Measurements from ENCODE around the gene MYOM1. TPM values are rescaled to one million over a fixed set of nuclear protein-coding genes. Genes with fewer than 3 reads are reported as not detected.

The MYOM1 gene
- total RNA-seq, 2 donors from 2014 or later = 2.8 to 7.9 TPM

DNA sequence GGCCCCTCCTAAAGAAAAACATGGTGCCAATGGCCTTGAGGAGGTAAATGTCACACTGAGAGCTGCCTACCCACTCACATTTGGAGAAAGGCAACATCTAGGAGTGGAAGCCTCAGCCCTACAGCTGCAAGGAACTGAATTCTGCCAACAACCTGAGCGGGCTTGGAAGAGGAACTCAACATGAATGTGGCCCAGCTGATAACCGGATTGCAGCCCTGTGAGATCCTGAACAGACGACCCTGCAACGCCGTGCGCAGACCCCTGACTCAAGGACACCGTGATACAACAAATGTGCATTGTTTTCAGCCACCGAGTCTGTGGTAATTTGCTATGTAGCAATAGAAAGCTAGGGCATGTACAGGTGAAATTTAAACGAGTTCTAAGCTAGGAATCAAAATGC is 99.4 kb downstream of the MYOM1 start:
- Histone ChIP-seq H3K27me3 (no peaks in the 10 kb centered on the region), H3K27ac (no peak overlapping the region), H3K4me3 (no peak overlapping the region), H3K9me3 (no peaks in the 10 kb centered on the region), H3K4me1 (no peaks in the 10 kb centered on the region), H3K9ac (ENCODE audit: low read depth in 2 of 2, low read length in 2 of 2) (no peak overlapping the region), H3K36me3 (no peaks in the 10 kb centered on the region)
- TF ChIP-seq, protein P1, sequence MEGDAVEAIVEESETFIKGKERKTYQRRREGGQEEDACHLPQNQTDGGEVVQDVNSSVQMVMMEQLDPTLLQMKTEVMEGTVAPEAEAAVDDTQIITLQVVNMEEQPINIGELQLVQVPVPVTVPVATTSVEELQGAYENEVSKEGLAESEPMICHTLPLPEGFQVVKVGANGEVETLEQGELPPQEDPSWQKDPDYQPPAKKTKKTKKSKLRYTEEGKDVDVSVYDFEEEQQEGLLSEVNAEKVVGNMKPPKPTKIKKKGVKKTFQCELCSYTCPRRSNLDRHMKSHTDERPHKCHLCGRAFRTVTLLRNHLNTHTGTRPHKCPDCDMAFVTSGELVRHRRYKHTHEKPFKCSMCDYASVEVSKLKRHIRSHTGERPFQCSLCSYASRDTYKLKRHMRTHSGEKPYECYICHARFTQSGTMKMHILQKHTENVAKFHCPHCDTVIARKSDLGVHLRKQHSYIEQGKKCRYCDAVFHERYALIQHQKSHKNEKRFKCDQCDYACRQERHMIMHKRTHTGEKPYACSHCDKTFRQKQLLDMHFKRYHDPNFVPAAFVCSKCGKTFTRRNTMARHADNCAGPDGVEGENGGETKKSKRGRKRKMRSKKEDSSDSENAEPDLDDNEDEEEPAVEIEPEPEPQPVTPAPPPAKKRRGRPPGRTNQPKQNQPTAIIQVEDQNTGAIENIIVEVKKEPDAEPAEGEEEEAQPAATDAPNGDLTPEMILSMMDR (IDR thresholded peaks at IDR 0.05) = no peak
- intact Hi-C loops (cut with DNase I) = no loop called here
- DNase-seq = no peak

DNA sequence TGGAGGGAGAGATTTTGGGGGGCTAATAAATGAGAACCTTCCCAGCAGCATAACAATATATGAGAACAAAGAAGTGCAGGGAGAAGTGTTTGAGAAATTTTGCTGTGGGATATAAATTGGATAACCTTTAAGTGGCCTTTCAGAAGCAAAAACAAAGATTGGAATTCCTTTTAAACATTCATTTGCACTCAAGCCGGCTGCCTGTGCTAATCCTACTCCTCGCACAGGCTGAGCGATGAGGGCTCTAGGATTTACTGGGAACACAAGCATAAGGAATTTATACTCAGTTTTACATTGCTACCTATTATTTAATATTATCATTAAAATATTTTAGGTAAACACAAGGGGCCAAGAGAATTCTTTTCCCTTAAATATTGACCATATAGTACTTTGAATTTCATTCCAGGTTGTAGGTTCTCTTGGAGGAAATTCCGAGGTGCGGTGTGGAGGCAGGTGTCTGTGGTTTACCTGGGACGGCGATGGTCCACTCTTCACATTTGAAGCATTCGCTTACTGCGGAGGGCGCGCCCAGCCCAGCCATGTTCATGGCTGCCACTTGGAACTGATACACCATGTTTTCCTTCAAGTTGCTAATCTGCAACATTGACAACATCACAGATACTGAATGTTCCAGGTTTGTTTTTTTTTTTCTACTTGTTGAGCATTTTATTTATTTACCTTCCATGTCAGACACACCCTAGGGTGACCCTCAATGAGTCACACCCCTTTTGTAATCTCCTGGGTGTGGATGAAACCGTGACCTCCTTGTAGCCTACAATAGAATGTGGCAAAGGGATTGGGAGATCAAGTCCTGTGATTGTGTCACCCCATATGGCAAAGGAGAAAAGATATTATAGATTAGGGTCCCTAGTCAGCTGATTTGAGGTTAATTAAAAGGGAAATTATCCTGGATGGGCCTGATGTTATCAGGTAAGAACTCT is 100.1 kb downstream of the MYOM1 start:
- DNase-seq = peak; percentile 29
- intact Hi-C loops (cut with DNase I) = no loop called here
- no peak overlapping the region for H3K9ac ChIP-seq (ENCODE audit: low read depth in 2 of 2, low read length in 2 of 2)
- no peak overlapping the region for H3K4me3 ChIP-seq
- H3K27me3 ChIP-seq = no peaks in the 10 kb centered on the region
- no peaks in the 10 kb centered on the region for H3K9me3 ChIP-seq
- TF ChIP-seq, protein P1 (IDR thresholded peaks at IDR 0.05) = no peak
- H3K4me1 ChIP-seq = no peaks in the 10 kb centered on the region
- H3K36me3 ChIP-seq = no peaks in the 10 kb centered on the region
- no peak overlapping the region for H3K27ac ChIP-seq

DNA sequence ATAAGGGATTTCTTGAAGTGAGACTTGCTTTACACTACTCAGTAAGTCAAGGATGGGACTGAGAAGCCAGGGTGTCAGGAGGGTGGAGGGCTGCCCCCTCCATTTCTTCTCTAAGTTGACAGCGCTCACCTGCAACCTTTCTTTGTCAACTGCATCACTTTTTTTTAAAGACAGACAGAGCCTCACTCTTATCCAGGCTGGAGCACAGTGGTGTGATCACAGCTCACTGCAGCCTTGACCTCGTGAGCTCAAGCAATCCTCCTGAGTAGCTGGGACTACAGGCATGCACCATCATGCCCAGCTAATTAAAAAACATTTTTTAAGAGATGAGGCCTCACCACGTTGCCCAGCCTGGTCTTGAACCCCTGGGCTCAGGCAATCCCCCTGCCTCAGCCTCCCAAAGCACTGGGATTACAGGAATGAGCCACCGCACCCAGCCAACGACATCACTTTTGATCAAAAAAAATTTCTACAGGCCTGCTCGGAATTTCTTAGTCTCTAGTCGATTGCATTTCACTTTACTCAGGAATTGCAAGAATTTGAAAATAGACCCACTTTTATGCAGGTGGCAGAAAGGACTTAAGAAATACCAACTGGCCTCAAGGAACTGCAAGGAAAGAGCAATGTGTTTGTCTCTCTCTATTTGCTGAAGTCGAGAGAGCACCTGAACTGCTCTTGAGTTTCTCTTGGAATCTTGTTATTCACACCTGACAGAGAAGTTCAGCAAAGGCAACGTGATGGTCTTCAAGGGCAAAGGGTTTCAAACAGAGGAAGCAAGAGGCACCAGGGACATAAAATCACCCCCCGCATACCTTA is 101.4 kb downstream of the MYOM1 start:
- no peaks in the 10 kb centered on the region for H3K27me3 ChIP-seq
- H3K4me3 ChIP-seq = no peak overlapping the region
- no peaks in the 10 kb centered on the region for H3K4me1 ChIP-seq
- no peaks in the 10 kb centered on the region for H3K36me3 ChIP-seq
- H3K9ac ChIP-seq (ENCODE audit: low read depth in 2 of 2, low read length in 2 of 2) = no peak overlapping the region
- no peaks in the 10 kb centered on the region for H3K9me3 ChIP-seq
- intact Hi-C loops (cut with DNase I) = no loop called here
- DNase-seq = no peak
- H3K27ac ChIP-seq = no peak overlapping the region
- TF ChIP-seq, protein P1 (IDR thresholded peaks at IDR 0.05) = no peak

DNA sequence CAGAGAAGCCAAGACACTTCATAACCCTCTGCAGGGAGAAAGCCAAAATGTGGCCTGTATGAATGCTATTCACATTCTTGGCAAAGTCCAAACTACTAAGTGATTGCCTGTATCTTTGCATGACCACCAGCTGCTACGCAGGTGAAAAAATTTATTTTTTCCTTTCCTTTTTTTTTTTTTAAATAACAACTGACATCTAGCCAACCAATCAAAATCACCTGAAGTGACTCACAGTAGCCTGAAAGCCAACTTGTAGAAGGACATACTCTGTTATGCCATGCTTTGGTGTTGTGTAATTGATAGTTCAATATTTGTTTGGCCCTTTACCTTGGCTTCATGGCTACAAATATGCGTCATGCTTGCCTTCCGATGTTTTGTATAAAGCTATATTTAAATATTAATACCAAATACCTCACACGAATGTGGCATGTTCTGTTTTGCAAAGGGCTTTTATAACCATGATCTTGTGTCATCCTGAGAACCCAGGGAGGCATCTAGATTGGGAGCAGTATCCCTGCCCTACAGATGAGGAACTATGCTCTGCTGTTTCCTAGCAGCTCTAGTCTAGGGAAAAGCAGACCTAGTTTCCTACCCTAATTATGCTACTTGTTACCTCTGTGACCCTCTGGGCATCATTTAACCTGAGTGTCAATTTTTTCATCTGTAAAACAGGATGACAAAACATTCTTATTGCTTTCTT is 102.1 kb downstream of the MYOM1 start:
- Histone ChIP-seq H3K27ac (no peak overlapping the region), H3K27me3 (no peaks in the 10 kb centered on the region), H3K36me3 (no peaks in the 10 kb centered on the region), H3K4me1 (no peaks in the 10 kb centered on the region), H3K4me3 (no peak overlapping the region), H3K9ac (ENCODE audit: low read depth in 2 of 2, low read length in 2 of 2) (no peak overlapping the region), H3K9me3 (no peaks in the 10 kb centered on the region)
- intact Hi-C loops (cut with DNase I) = no loop called here
- TF ChIP-seq, protein P1 (IDR thresholded peaks at IDR 0.05) = no peak
- DNase-seq = no peak

DNA sequence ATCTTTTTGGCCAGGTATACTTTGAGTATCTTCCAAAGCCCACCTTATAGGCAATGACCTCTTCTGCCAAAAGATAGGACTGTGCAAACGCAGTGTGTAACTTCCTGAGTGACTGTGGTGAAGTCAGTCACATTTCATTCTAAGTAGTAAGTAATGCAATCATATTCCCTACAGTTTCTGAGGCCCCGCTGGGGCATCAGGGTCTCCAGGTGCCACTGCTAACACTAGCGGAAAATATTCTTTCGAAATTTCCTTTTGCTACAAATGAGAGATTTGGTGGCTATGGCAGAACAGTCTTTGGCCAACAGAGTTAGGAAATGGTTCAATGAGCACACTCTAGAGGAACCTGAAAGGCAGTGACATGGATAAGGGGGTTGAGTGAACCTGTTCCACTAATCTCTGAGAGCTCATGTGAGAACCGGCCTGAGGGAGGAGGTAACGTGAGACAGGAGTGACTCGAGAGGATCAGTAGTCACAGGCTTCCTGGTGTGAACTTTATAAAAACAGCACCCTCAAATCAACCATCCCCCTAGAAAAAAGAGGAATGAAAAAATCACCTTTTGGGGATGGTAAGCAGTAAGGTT is 104.2 kb downstream of the MYOM1 start:
- TF ChIP-seq, protein P1 (IDR thresholded peaks at IDR 0.05) = no peak
- H3K27ac ChIP-seq = no peak overlapping the region
- no peak overlapping the region for H3K9ac ChIP-seq (ENCODE audit: low read depth in 2 of 2, low read length in 2 of 2)

More for the DNA sequence above, 104.2 kb downstream of the MYOM1 start:
- intact Hi-C loops (cut with DNase I) = loop anchor here (2.0 kb wide), 1 partner anchor 39 kb away; no protein-coding TSS in a partner anchor
- no peak for DNase-seq
- no peaks in the 10 kb centered on the region for H3K36me3 ChIP-seq
- H3K4me1 ChIP-seq = no peaks in the 10 kb centered on the region
- no peak overlapping the region for H3K4me3 ChIP-seq
- H3K9me3 ChIP-seq = no peaks in the 10 kb centered on the region
- no peaks in the 10 kb centered on the region for H3K27me3 ChIP-seq
